CD4-positive, alpha-beta T cell (primary cell): Measurements from ENCODE around the gene FUZ. TPM values are rescaled to one million over a fixed set of nuclear protein-coding genes. Genes with fewer than 3 reads are reported as not detected.

Experiments used
- ATAC-seq: fragments of 200-7000 bp; cut with Tn5 transposase; one replicate; pipeline ENCODE4 v1.10.0; 2022; ENCODE audit warnings: mild to moderate bottlenecking; ENCODE audit not compliant: poor library complexity
- CTCF ChIA-PET: fragments of 350-600 bp; sonication (Branson Sonifier 250); formaldehyde crosslinking; loops from one replicate; lab custom pipeline; 2021; ENCODE audit warnings: antibody characterized with exemption, inconsistent platforms; lab: Charles Lee
- POLR2A ChIA-PET: fragments of 350-600 bp; sonication (Branson Sonifier 250); formaldehyde crosslinking; loops from one replicate; lab custom pipeline; 2021; ENCODE audit warnings: antibody characterized with exemption, inconsistent platforms; lab: Charles Lee
- DNase-seq, 14 experiments: peaks; one replicate each; pipeline ENCODE4 v3.0.0-alpha.2; 2013 to 2020; ENCODE audit warnings: mixed read lengths in 2 of 14
- H3K27ac ChIP-seq, 2 donors: one replicate each; pipeline versions ENCODE4 v1.5.1 to v1.7.0; 2013; ENCODE audit warnings: low read length in 2 of 2, low read depth in 1 of 2, mild to moderate bottlenecking in 1 of 2
- H3K27me3 ChIP-seq, 2 experiments: 1 replicate in 1 of 2; 2 replicates in 1 of 2; pipeline versions ENCODE4 v1.6.1 to v1.7.0; 2013; ENCODE audit warnings: low read length in 2 of 2, control low read depth in 1 of 2, mild to moderate bottlenecking in 1 of 2, moderate library complexity in 1 of 2; ENCODE audit not compliant: insufficient read depth in 2 of 2, control insufficient read depth in 1 of 2
- H3K36me3 ChIP-seq: one replicate; pipeline ENCODE4 v1.6.1; 2013; ENCODE audit warnings: low read length, control low read depth; ENCODE audit not compliant: insufficient read depth
- H3K4me1 ChIP-seq: one replicate; pipeline ENCODE4 v1.6.1; 2013; ENCODE audit warnings: low read length, control low read depth; ENCODE audit not compliant: insufficient read depth
- H3K4me3 ChIP-seq: one replicate; pipeline ENCODE4 v1.5.1; 2013; ENCODE audit warnings: mild to moderate bottlenecking, low read length, moderate library complexity
- H3K9me3 ChIP-seq, 2 experiments: 1 replicate in 1 of 2; 2 replicates in 1 of 2; pipeline versions ENCODE4 v1.6.1 to v1.7.0; 2013; ENCODE audit warnings: low read length in 2 of 2, mild to moderate bottlenecking in 2 of 2, control low read depth in 1 of 2, moderate library complexity in 1 of 2; ENCODE audit not compliant: control insufficient read depth in 1 of 2, insufficient read depth in 1 of 2
- H3K27ac Mint-ChIP-seq: one replicate; pipeline ENCODE4 v1.8.0; 2020; ENCODE audit warnings: mixed read lengths
- H3K27me3 Mint-ChIP-seq: one replicate; pipeline ENCODE4 v1.8.0; 2021; ENCODE audit warnings: mixed read lengths
- H3K36me3 Mint-ChIP-seq: one replicate; pipeline ENCODE4 v1.8.0; 2021; ENCODE audit warnings: low read depth, mixed read lengths
- H3K4me1 Mint-ChIP-seq: one replicate; pipeline ENCODE4 v1.8.0; 2021; ENCODE audit warnings: low read depth, mixed read lengths
- H3K4me3 Mint-ChIP-seq: one replicate; pipeline ENCODE4 v1.8.0; 2020; ENCODE audit warnings: mild to moderate bottlenecking, mixed read lengths
- H3K9me3 Mint-ChIP-seq: one replicate; pipeline ENCODE4 v1.8.0; 2020; ENCODE audit warnings: mixed read lengths
- CTCF ChIP-seq: fragments of 200-600 bp; IDR thresholded peaks from one replicate; pipeline ENCODE4 v1.8.0; 2022; ENCODE audit warnings: antibody characterized with exemption, mild to moderate bottlenecking
- intact Hi-C, 2 experiments: fragments of 100-400 bp; cut with DNase I in 1 of 2; cut with micrococcal nuclease in 1 of 2; formaldehyde crosslinking; loops; one replicate each; pipeline versions ENCODE4 v1.15.1 to v1.9.0; 2023 to 2025; cut with DNase I, micrococcal nuclease
- total RNA-seq, 174 experiments: library from RNA in 2 of 174; stranded (reverse) in 2 of 174; gene quantifications; one replicate each; pipeline ENCODE4 v1.2.3 and lab custom pipeline; 2021 to 2026

FUZ gene
- total RNA-seq, 2 experiments from 2014 or later: 14.9 to 15.2 TPM

DNA sequence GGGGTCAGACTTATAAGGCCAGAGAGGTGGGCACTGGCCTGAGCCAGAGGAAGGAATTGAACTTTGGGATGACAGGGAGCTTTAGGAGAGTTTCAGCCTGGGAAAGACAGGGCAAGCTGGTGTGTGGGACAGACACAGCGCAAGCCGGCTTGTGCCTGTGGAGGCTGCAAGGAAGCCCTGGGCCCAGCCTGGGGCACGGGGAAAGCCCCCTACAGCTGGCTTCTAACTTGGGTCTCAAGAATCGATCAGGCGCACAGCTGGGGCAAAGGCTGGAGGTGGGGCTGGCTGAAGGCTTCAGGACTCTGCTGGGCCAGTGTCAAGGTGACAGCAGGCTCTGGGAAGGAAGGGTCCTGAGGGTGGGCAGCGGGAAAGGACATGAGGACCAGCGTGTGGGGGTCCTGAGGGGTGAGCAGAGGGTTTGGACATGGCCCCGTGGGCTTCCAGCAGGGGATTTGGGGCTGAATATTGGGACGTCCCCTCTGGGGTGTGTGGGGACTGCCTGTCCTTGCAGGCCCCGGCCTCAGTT is 40.8 kb upstream of the FUZ start:
- no peak for TF ChIP-seq CTCF
- H3K27me3 Mint-ChIP-seq: no peaks in the 10 kb centered on the region
- peak overlapping the region; percentile 70 for H3K27ac Mint-ChIP-seq
- Histone ChIP-seq H3K9me3 (peaks cover 0 to 3% of the 10 kb centered on the region in 2 experiments), H3K4me1 (peaks cover 44% of the 10 kb centered on the region), H3K27me3 (no peaks in the 10 kb centered on the region), H3K4me3 (no peak overlapping the region), H3K27ac (no peak overlapping the region), H3K36me3 (peaks cover 28% of the 10 kb centered on the region)
- intact Hi-C loops: loop anchor here in 1 of 2 experiments (5.0 kb wide), 1 partner anchor 37 kb away; the partner anchor contains the start of gene MED25
- ChIA-PET POLR2A (interaction anchor here (0.7 to 2.3 kb wide), 2 partner anchors 23 to 299 kb away, joined by 3 to 9 read pairs; partner anchors contain the start of genes AKT1S1 and TBC1D17), CTCF (no interaction called here)
- H3K9me3 Mint-ChIP-seq: no peaks in the 10 kb centered on the region
- peak overlapping the region; percentile 76 for H3K4me3 Mint-ChIP-seq
- H3K4me1 Mint-ChIP-seq: peaks cover 26% of the 10 kb centered on the region
- peaks cover 27% of the 10 kb centered on the region for H3K36me3 Mint-ChIP-seq
- DNase-seq (no peak), ATAC-seq (no peak)

GRCh38 chr19:49852631-49853126 is 39.6 kb upstream of the FUZ start:
- Mint-ChIP-seq H3K27me3 (no peaks in the 10 kb centered on the region), H3K9me3 (no peaks in the 10 kb centered on the region), H3K36me3 (peaks cover 26% of the 10 kb centered on the region), H3K4me3 (peak overlapping the region; percentile 96), H3K27ac (peak overlapping the region; percentile 92), H3K4me1 (peaks cover 35% of the 10 kb centered on the region)
- H3K36me3 ChIP-seq: peaks cover 15% of the 10 kb centered on the region
- H3K27ac ChIP-seq: no peak overlapping the region
- POLR2A ChIA-PET: interaction anchor here (4.4 kb wide), 1 partner anchor 15 kb away, joined by 75 read pairs; the partner anchor contains the start of gene PNKP
- TF ChIP-seq CTCF: no peak
- DNase-seq: no peak
- no peak for ATAC-seq
- peaks cover 0 to 3% of the 10 kb centered on the region in 2 experiments for H3K9me3 ChIP-seq
- H3K4me3 ChIP-seq: peak overlapping the region; percentile 63
- CTCF ChIA-PET: no interaction called here
- H3K4me1 ChIP-seq: peaks cover 54% of the 10 kb centered on the region
- intact Hi-C loops: loop anchor here in 1 of 2 experiments (5.0 kb wide), 1 partner anchor 35 kb away; the partner anchor contains the start of gene MED25
- H3K27me3 ChIP-seq: no peaks in the 10 kb centered on the region

- no peak overlapping the region for H3K27ac ChIP-seq
- Mint-ChIP-seq H3K27me3 (no peaks in the 10 kb centered on the region), H3K27ac (peak overlapping the region; percentile 92), H3K9me3 (no peaks in the 10 kb centered on the region), H3K4me1 (peaks cover 35% of the 10 kb centered on the region), H3K4me3 (peak overlapping the region; percentile 96), H3K36me3 (peaks cover 26% of the 10 kb centered on the region)
- peak in 12 of 14 experiments; percentile 19 to 67 (median 30) for DNase-seq
- H3K27me3 ChIP-seq: no peaks in the 10 kb centered on the region
- H3K4me1 ChIP-seq: peaks cover 54% of the 10 kb centered on the region
- CTCF ChIA-PET: interaction anchor here (1.9 kb wide), 1 partner anchor 18 kb away, joined by 4 read pairs; no protein-coding TSS in a partner anchor
- POLR2A ChIA-PET: interaction anchor here (0.7 to 4.4 kb wide), 11 partner anchors 12 to 356 kb away, joined by 3 to 75 read pairs (median 8); partner anchors contain the start of genes AKT1S1, AP2A1, ATF5 and FUZ
- intact Hi-C loops: loop anchor here (1.0 to 5.0 kb wide), 4 partner anchors 16 to 34 kb away; partner anchors contain the start of genes MED25 (in 1 of the 2) and PNKP (in 1 of the 2)
- peaks cover 8% of the 10 kb centered on the region for H3K36me3 ChIP-seq
- ATAC-seq: peak; percentile 30
- peak overlapping the region; percentile 63 for H3K4me3 ChIP-seq
- no peak for TF ChIP-seq CTCF
- peaks cover 0 to 3% of the 10 kb centered on the region in 2 experiments for H3K9me3 ChIP-seq
Measured at GRCh38 chr19:49851456-49852259, 38.6 kb upstream of the FUZ start.
